ENCODE data around the gene NOTUM. TPM values are rescaled to one million over a fixed set of nuclear protein-coding genes. Genes with fewer than 3 reads are reported as not detected.

NOTUM gene
- polyA plus RNA-seq, 3 donors, result 2.1 to 4.3 (median 2.4) TPM

- DNase-seq, result no peak
Observed at GRCh38 chr17:81980122-81980521, 19.1 kb upstream of the NOTUM start.

- DNase-seq, result no peak
Observed at GRCh38 chr17:81978524-81979298, 17.7 kb upstream of the NOTUM start.

GRCh38 chr17:81977211-81977808 is 16.3 kb upstream of the NOTUM start, which contains the start of gene ASPSCR1:
Gene ASPSCR1, plus strand, starts transcription at chr17:81977629. Its CDS starts 18 bp downstream, at chr17:81977647.
- DNase-seq, result peak; percentile 89

- no peak for DNase-seq
Observed at GRCh38 chr17:81976332-81977210, 15.6 kb upstream of the NOTUM start.

- DNase-seq, result no peak
Observed at GRCh38 chr17:81973432-81973831, 12.4 kb upstream of the NOTUM start.

- DNase-seq, result no peak
Observed at GRCh38 chr17:81968850-81969812, 8.1 kb upstream of the NOTUM start.

GRCh38 chr17:81968396-81968745 is 7.4 kb upstream of the NOTUM start:
- no peak for DNase-seq

GRCh38 chr17:81967533-81968395 is 6.8 kb upstream of the NOTUM start:
- DNase-seq, result peak; percentile 72

GRCh38 chr17:81967244-81967532 is 6.2 kb upstream of the NOTUM start:
- no peak for DNase-seq

GRCh38 chr17:81966343-81967243 is 5.6 kb upstream of the NOTUM start:
- no peak for DNase-seq

- no peak for DNase-seq
Observed at GRCh38 chr17:81964081-81964849, 3.3 kb upstream of the NOTUM start.

GRCh38 chr17:81962499-81963441 is 1.8 kb upstream of the NOTUM start:
- no peak for DNase-seq

GRCh38 chr17:81961521-81962498 is 823 bp upstream of the NOTUM start:
- DNase-seq, result no peak

- DNase-seq, result no peak
Observed at GRCh38 chr17:81960130-81960958, 643 bp downstream of the NOTUM start.
